Kidney (tissue), 14 donors: ENCODE measurements around the gene FIGNL2. TPM values are rescaled to one million over a fixed set of nuclear protein-coding genes. Genes with fewer than 3 reads are reported as not detected.
A peak's percentile ranks its signal among the peaks of the same experiment; 100 is the strongest.

ENCODE experiments used
- DNase-seq, 5 donors: peaks; one replicate each; pipeline ENCODE4 v3.0.0-alpha.2; 2013 to 2020
- FAIRE-seq: peaks from 2 replicates; lab custom pipeline; 2012; peaks lifted over from hg19 to GRCh38; lab: Jason Lieb, UNC
- H3K27ac ChIP-seq, 2 donors: one replicate each; pipeline ENCODE4 v1.7.0; 2013; ENCODE audit warnings: low read depth in 2 of 2, low read length in 2 of 2, inconsistent platforms in 1 of 2
- H3K27me3 ChIP-seq: one replicate; pipeline ENCODE4 v1.7.1; 2013; ENCODE audit warnings: low read length, inconsistent platforms; ENCODE audit not compliant: control insufficient read depth, insufficient read depth
- H3K36me3 ChIP-seq, 3 donors: one replicate each; pipeline versions ENCODE4 v1.7.0 to v1.7.1; 2013; ENCODE audit warnings: low read length in 3 of 3, control low read depth in 1 of 3, inconsistent platforms in 1 of 3; ENCODE audit not compliant: insufficient read depth in 3 of 3, control insufficient read depth in 2 of 3
- H3K4me1 ChIP-seq, 3 donors: one replicate each; pipeline versions ENCODE4 v1.7.0 to v1.7.1; 2013; ENCODE audit warnings: low read length in 3 of 3, inconsistent platforms in 1 of 3, low read depth in 1 of 3; ENCODE audit not compliant: control insufficient read depth in 2 of 3, insufficient read depth in 2 of 3
- H3K4me3 ChIP-seq, 3 donors: one replicate each; pipeline versions ENCODE4 v1.7.0 to v1.8.1; 2013; ENCODE audit warnings: low read length in 3 of 3, control low read depth in 1 of 3, inconsistent platforms in 1 of 3
- H3K9ac ChIP-seq, 3 donors: one replicate each; pipeline versions ENCODE4 v1.7.0 to v1.7.1; 2013; ENCODE audit warnings: low read length in 3 of 3, control low read depth in 1 of 3, inconsistent platforms in 1 of 3
- H3K9me3 ChIP-seq, 3 donors: one replicate each; pipeline versions ENCODE4 v1.7.0 to v1.7.1; 2013; ENCODE audit warnings: low read length in 3 of 3, control low read depth in 1 of 3, inconsistent platforms in 1 of 3; ENCODE audit not compliant: control insufficient read depth in 2 of 3, insufficient read depth in 1 of 3
- CTCF ChIP-seq: IDR thresholded peaks from 3 replicates; pipeline ENCODE4 v1.5.1; 2012; ENCODE audit warnings: mild to moderate bottlenecking, moderate library complexity, borderline replicate concordance; ENCODE audit not compliant: insufficient read depth; ENCODE audit errors: extremely low read depth
- intact Hi-C: fragments of 100-400 bp; cut with DNase I; formaldehyde crosslinking; loops from one replicate; pipeline ENCODE4 v1.11.1; 2022
- polyA plus RNA-seq: library from polyadenylated mRNA; stranded (reverse); fragments of 350-450 nt; fragmentation: Illumina TruSeq; extraction: RNeasy Lipid Tissue Mini Kit (QIAGEN cat#74804); gene quantifications from one replicate; pipeline ENCODE4 v1.2.3, GENCODE V29; 2014; ENCODE audit warnings: low read depth, low replicate concordance; ENCODE audit not compliant: insufficient read depth
- total RNA-seq: library from RNA; stranded (reverse); fragmentation: NEBNext Ultra II Directional; extraction: Animal tissue kit (Norgen Biotek cat#: 25700); gene quantifications from one replicate; pipeline ENCODE4 v1.2.1, GENCODE V29; 2021
- donor health status: control.
- donor health status: control.
- donor health status: control.
- donor health status: control.
- donor health status: control.
- donor health status: DM: yes; HTN: yes; CAD: no.
- donor health status: Normal renal cell carcinoma (clear cell type).

FIGNL2 gene
- total and polyA plus RNA-seq, 2 donors from 2014 or later = 3.1 to 6.1 TPM

GRCh38 chr12:51862947-51863346 is 14.4 kb upstream of the FIGNL2 start:
- TF ChIP-seq CTCF = no peak
- Histone ChIP-seq H3K27me3 (no peaks in the 10 kb centered on the region), H3K36me3 (no peaks in the 10 kb centered on the region), H3K9me3 (no peaks in the 10 kb centered on the region), H3K27ac (peak overlapping the region; percentile 60 to 71), H3K4me1 (peaks cover 0 to 19% (median 0%) of the 10 kb centered on the region in 3 donors), H3K4me3 (peak overlapping the region in 1 of 3 donors; percentile 49), H3K9ac (peak overlapping the region in 1 of 3 donors; percentile 10)
- no peak for DNase-seq
- intact Hi-C loops = no loop called here
- no peak for FAIRE-seq

GRCh38 chr12:51860986-51861385 is 12.5 kb upstream of the FIGNL2 start:
- no peak overlapping the region for H3K9ac ChIP-seq
- peaks cover 0 to 23% (median 0%) of the 10 kb centered on the region in 3 donors for H3K4me1 ChIP-seq
- no peak for TF ChIP-seq CTCF
- H3K4me3 ChIP-seq = no peak overlapping the region
- no peak overlapping the region for H3K27ac ChIP-seq
- no peaks in the 10 kb centered on the region for H3K9me3 ChIP-seq
- intact Hi-C loops = no loop called here
- no peaks in the 10 kb centered on the region for H3K27me3 ChIP-seq
- FAIRE-seq (no peak), DNase-seq (no peak)
- no peaks in the 10 kb centered on the region for H3K36me3 ChIP-seq

- intact Hi-C loops = no loop called here
- DNase-seq = peak; percentile 79 to 86 (median 82)
- peak overlapping the region; percentile 52 to 67 for H3K27ac ChIP-seq
- FAIRE-seq = no peak
- no peak for TF ChIP-seq CTCF
- peaks cover 0 to 9% (median under 1%) of the 10 kb centered on the region in 3 donors for H3K4me1 ChIP-seq
- peak overlapping the region in 1 of 3 donors; percentile 44 for H3K4me3 ChIP-seq
- H3K36me3 ChIP-seq = no peaks in the 10 kb centered on the region
- H3K27me3 ChIP-seq = no peaks in the 10 kb centered on the region
- H3K9ac ChIP-seq = no peak overlapping the region
- no peaks in the 10 kb centered on the region for H3K9me3 ChIP-seq
These were observed 7.3 kb upstream of the FIGNL2 start for GRCh38 chr12:51855586-51856428.
